ENCODE data around the gene CHGA.

CHGA gene

DNA sequence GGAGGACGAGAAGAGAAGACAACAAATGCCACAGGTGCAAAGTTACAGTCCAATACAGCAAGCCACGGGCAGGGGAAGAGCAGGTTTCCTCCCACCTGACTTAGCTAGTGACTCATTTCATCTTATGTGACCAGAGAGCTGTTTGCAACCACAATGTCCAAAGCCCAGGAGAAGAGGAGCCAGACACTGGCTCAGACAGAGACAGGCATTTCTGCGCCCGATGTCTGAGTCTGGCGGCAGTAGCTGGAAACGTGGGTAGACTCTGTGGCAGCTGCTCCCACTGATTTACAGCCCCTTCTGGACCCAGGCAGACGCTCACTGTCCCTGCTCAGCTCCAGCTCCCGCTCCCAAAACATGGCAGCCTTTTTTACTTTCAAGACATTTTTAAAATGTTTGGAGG is 60.0 kb downstream of the CHGA start:
- DNase-seq (ENCODE audit: low read depth) = no peak

GRCh38 chr14:92984082-92984788 is 61.3 kb downstream of the CHGA start:
- DNase-seq (ENCODE audit: low read depth) = no peak
